H9 (cell line): Measurements from ENCODE around the gene GLRX2. TPM values are rescaled to one million over a fixed set of nuclear protein-coding genes. Genes with fewer than 3 reads are reported as not detected.

Experiments
- DNase-seq: peaks from one replicate; pipeline ENCODE4 v3.0.0-alpha.2; 2017
- H2AFZ ChIP-seq: one replicate; pipeline ENCODE4 v1.6.1; 2013; ENCODE audit warnings: mild to moderate bottlenecking, low read length, control low read depth, moderate library complexity
- H2AK5ac ChIP-seq: 2 replicates; pipeline ENCODE4 v1.6.1; 2013; ENCODE audit warnings: low read length, control low read depth, mixed read lengths; ENCODE audit not compliant: insufficient read length
- H2BK120ac ChIP-seq: one replicate; pipeline ENCODE4 v1.6.1; 2013; ENCODE audit warnings: low read depth, mild to moderate bottlenecking, low read length, control low read depth, inconsistent platforms; ENCODE audit not compliant: poor library complexity, severe bottlenecking
- H2BK12ac ChIP-seq: 2 replicates; pipeline ENCODE4 v1.6.1; 2013; ENCODE audit warnings: low read length, control low read depth, mixed read lengths, low read depth; ENCODE audit not compliant: insufficient read length
- H2BK15ac ChIP-seq: 2 replicates; pipeline ENCODE4 v1.6.1; 2013; ENCODE audit warnings: low read depth, low read length, control low read depth
- H2BK20ac ChIP-seq: one replicate; pipeline ENCODE4 v1.6.1; 2013; ENCODE audit warnings: low read depth, mild to moderate bottlenecking, low read length, control low read depth, inconsistent platforms; ENCODE audit not compliant: poor library complexity, severe bottlenecking
- H2BK5ac ChIP-seq: 2 replicates; pipeline ENCODE4 v1.6.1; 2013; ENCODE audit warnings: low read length, control low read depth, mixed read lengths; ENCODE audit not compliant: insufficient read length
- H3K14ac ChIP-seq: 2 replicates; pipeline ENCODE4 v1.6.1; 2013; ENCODE audit warnings: low read length, control low read depth; ENCODE audit not compliant: insufficient read depth
- H3K18ac ChIP-seq: 2 replicates; pipeline ENCODE4 v1.6.1; 2013; ENCODE audit warnings: low read depth, mild to moderate bottlenecking, mixed read lengths, low read length, control low read depth; ENCODE audit not compliant: insufficient read length
- H3K23ac ChIP-seq: 2 replicates; pipeline ENCODE4 v1.6.1; 2013; ENCODE audit warnings: low read length, control low read depth, mixed read lengths, low read depth; ENCODE audit not compliant: insufficient read length
- H3K23me2 ChIP-seq: 2 replicates; pipeline ENCODE4 v1.6.1; 2013; ENCODE audit warnings: low read depth, mild to moderate bottlenecking, mixed read lengths, low read length, control low read depth; ENCODE audit not compliant: insufficient read length, poor library complexity, severe bottlenecking
- H3K27ac ChIP-seq: 2 replicates; pipeline ENCODE4 v1.5.1; 2013; ENCODE audit warnings: low read length, control low read depth, mixed read lengths, low read depth; ENCODE audit not compliant: insufficient read length
- H3K27me3 ChIP-seq: 2 replicates; pipeline ENCODE4 v1.6.1; 2013; ENCODE audit warnings: low read length, control low read depth, inconsistent platforms; ENCODE audit not compliant: insufficient read depth
- H3K4ac ChIP-seq: 2 replicates; pipeline ENCODE4 v1.6.1; 2013; ENCODE audit warnings: low read depth, mild to moderate bottlenecking, control low read depth, inconsistent platforms, low read length, moderate library complexity
- H3K4me1 ChIP-seq: 2 replicates; pipeline ENCODE4 v1.6.1; 2013; ENCODE audit warnings: low read length, control low read depth, inconsistent platforms; ENCODE audit not compliant: insufficient read depth
- H3K4me2 ChIP-seq: 2 replicates; pipeline ENCODE4 v1.6.1; 2013; ENCODE audit warnings: low read length, control low read depth, mixed read lengths; ENCODE audit not compliant: insufficient read length, insufficient read depth
- H3K56ac ChIP-seq: 2 replicates; pipeline ENCODE4 v1.6.1; 2013; ENCODE audit warnings: low read depth, mild to moderate bottlenecking, mixed read lengths, low read length, control low read depth; ENCODE audit not compliant: insufficient read length
- H3K79me1 ChIP-seq: 2 replicates; pipeline ENCODE4 v1.6.1; 2013; ENCODE audit warnings: low read depth, mild to moderate bottlenecking, moderate library complexity, low read length, control low read depth, inconsistent platforms; ENCODE audit not compliant: insufficient read depth, poor library complexity, severe bottlenecking
- H3K79me2 ChIP-seq: 2 replicates; pipeline ENCODE4 v1.6.1; 2013; ENCODE audit warnings: low read length, control low read depth, inconsistent platforms; ENCODE audit not compliant: insufficient read depth
- H3K9ac ChIP-seq: 2 replicates; pipeline ENCODE4 v1.6.1; 2013; ENCODE audit warnings: low read length, control low read depth, mixed read lengths; ENCODE audit not compliant: insufficient read length; ENCODE audit errors: extremely low read depth
- H3K9me3 ChIP-seq: one replicate; pipeline ENCODE4 v1.6.1; 2013; ENCODE audit warnings: low read depth, low read length, inconsistent platforms; ENCODE audit not compliant: control insufficient read depth
- H3T11ph ChIP-seq: one replicate; pipeline ENCODE4 v1.6.1; 2013; ENCODE audit warnings: mild to moderate bottlenecking, low read length, control low read depth, inconsistent platforms
- H4K20me1 ChIP-seq: one replicate; pipeline ENCODE4 v1.6.1; 2013; ENCODE audit not compliant: control insufficient read depth, insufficient read length, insufficient read depth
- H4K5ac ChIP-seq: 2 replicates; pipeline ENCODE4 v1.6.1; 2013; ENCODE audit warnings: low read depth, mild to moderate bottlenecking, mixed read lengths, low read length, control low read depth; ENCODE audit not compliant: insufficient read length
- H4K8ac ChIP-seq: replicated peaks from 2 replicates; pipeline ENCODE4 v1.6.1; 2013; ENCODE audit warnings: low read length, control low read depth, mixed read lengths, low read depth; ENCODE audit not compliant: insufficient read length
- H4K91ac ChIP-seq: 2 replicates; pipeline ENCODE4 v1.6.1; 2013; ENCODE audit warnings: low read depth, mild to moderate bottlenecking, moderate library complexity, mixed read lengths, low read length, control low read depth; ENCODE audit not compliant: insufficient read length
- H3K27ac Mint-ChIP-seq, 3 experiments: 2 replicates in 2 of 3; 3 replicates in 1 of 3; pipeline ENCODE4 v1.8.0; 2020 to 2021; ENCODE audit warnings: mixed read lengths in 3 of 3, mild to moderate bottlenecking in 1 of 3, moderate library complexity in 1 of 3
- H3K27me3 Mint-ChIP-seq: 2 replicates; pipeline ENCODE4 v1.8.0; 2021; ENCODE audit warnings: low read depth, mild to moderate bottlenecking, moderate library complexity, mixed read lengths
- H3K36me3 Mint-ChIP-seq, 3 experiments: 2 replicates in 2 of 3; 3 replicates in 1 of 3; pipeline ENCODE4 v1.8.0; 2020 to 2021; ENCODE audit warnings: low read depth in 3 of 3, mixed read lengths in 3 of 3; ENCODE audit not compliant: insufficient read depth in 1 of 3
- H3K4me1 Mint-ChIP-seq, 2 experiments: 2 replicates each; pipeline ENCODE4 v1.8.0; 2020; ENCODE audit warnings: mixed read lengths in 2 of 2
- H3K4me3 Mint-ChIP-seq, 2 experiments: 2 replicates in 1 of 2; 3 replicates in 1 of 2; pipeline ENCODE4 v1.8.0; 2020 to 2021; ENCODE audit warnings: mild to moderate bottlenecking in 2 of 2, mixed read lengths in 2 of 2, moderate library complexity in 1 of 2
- H3K9me3 Mint-ChIP-seq, 2 experiments: 2 replicates in 1 of 2; 3 replicates in 1 of 2; pipeline ENCODE4 v1.8.0; 2020; ENCODE audit warnings: mild to moderate bottlenecking in 2 of 2, mixed read lengths in 2 of 2, moderate library complexity in 1 of 2
- CTCF ChIP-seq: fragments of 200-600 bp; sonication (generic); conservative IDR thresholded peaks from 3 replicates; pipeline ENCODE4 v1.8.0; 2021; ENCODE audit warnings: antibody characterized with exemption, mild to moderate bottlenecking
- WGBS: extraction: QIAGEN DNeasy Blood & Tissue Kit; methylation state at CpG from one replicate; pipeline ENCODE4 v1.1.7; 2013; ENCODE audit warnings: missing lambda C conversion rate, low lambda C conversion rate, mixed read lengths; ENCODE audit not compliant: insufficient read length; ENCODE audit errors: extremely low coverage; 5-methylcytosine and 5-hydroxymethylcytosine counted together
- total RNA-seq: library from RNA; stranded (reverse); gene quantifications from 2 replicates; pipeline ENCODE4 v1.2.1, GENCODE V29; 2021

Gene GLRX2
- total RNA-seq, 1 experiment from 2014 or later: 10.1 TPM

GRCh38 chr1:193143285-193143684, 38.1 kb upstream of the GLRX2 start:
- Histone ChIP-seq H3K27ac (no peak overlapping the region), H3K56ac (no peak overlapping the region), H3K79me2 (no peaks in the 10 kb centered on the region), H3K4me1 (peaks cover 4% of the 10 kb centered on the region; the same call in 1 of the 2 replicates), H2BK120ac (no peak overlapping the region), H3K23ac (no peak overlapping the region), H4K5ac (no peak overlapping the region), H2BK15ac (no peak overlapping the region), H2AFZ (no peak overlapping the region), H3K18ac (no peak overlapping the region), H4K8ac (no peak overlapping the region), H3K4me2 (no peak overlapping the region), H3K9ac (no peak overlapping the region), H3K79me1 (no peaks in the 10 kb centered on the region), H3K27me3 (no peaks in the 10 kb centered on the region; the same call in 1 of the 2 replicates), H3K14ac (no peak overlapping the region), H3K4ac (no peak overlapping the region), H2BK5ac (no peak overlapping the region), H3K9me3 (no peaks in the 10 kb centered on the region), H4K91ac (no peak overlapping the region), H2AK5ac (no peak overlapping the region), H3K23me2 (no peaks in the 10 kb centered on the region), H2BK12ac (no peak overlapping the region), H2BK20ac (no peak overlapping the region), H4K20me1 (no peaks in the 10 kb centered on the region), H3T11ph (no peak overlapping the region)
- Mint-ChIP-seq H3K9me3 (no peaks in the 10 kb centered on the region), H3K4me1 (peaks cover 7 to 10% of the 10 kb centered on the region in 2 experiments), H3K36me3 (peaks cover 33 to 59% (median 57%) of the 10 kb centered on the region in 3 experiments; a peak in 6 of 7 replicates), H3K4me3 (no peak overlapping the region), H3K27ac (0 out of 7 replicates have a peak overlapping the region, but pooled peaks of 1 of the 3 experiments have one; percentile 25), H3K27me3 (no peaks in the 10 kb centered on the region)
- peak; percentile 50 for TF ChIP-seq CTCF
- no CpG with 5 or more reads among the region's 1 CpG for WGBS
- no peak for DNase-seq
